HepG2 (cell line): ENCODE measurements around the gene TMEM95. TPM values are rescaled to one million over a fixed set of nuclear protein-coding genes. Genes with fewer than 3 reads are reported as not detected.

Experiments
- ATF7 ChIP-seq, 2 experiments: fragments of 450-650 bp in 1 of 2; sonication (generic) in 1 of 2; formaldehyde crosslinking in 1 of 2; IDR thresholded peaks; 2 replicates each; pipeline versions ENCODE4 v1.4.0 to v1.6.1; 2016 to 2020; ENCODE audit warnings: antibody characterized with exemption in 1 of 2, mild to moderate bottlenecking in 1 of 2, missing genetic modification reagents in 1 of 2
- ETV5 ChIP-seq: IDR thresholded peaks from 2 replicates; pipeline ENCODE4 v1.6.1; 2018; ENCODE audit warnings: missing biosample characterization, missing genetic modification reagents, inconsistent platforms, borderline replicate concordance
- FIP1L1 ChIP-seq: fragments of 200-400 bp; formaldehyde crosslinking; IDR thresholded peaks from 2 replicates; pipeline ENCODE4 v1.6.1; 2018; ENCODE audit warnings: low read depth, mild to moderate bottlenecking, low read length, moderate library complexity, borderline replicate concordance; ENCODE audit not compliant: insufficient read depth
- FOSL2 ChIP-seq: sonication (generic); formaldehyde crosslinking; IDR thresholded peaks from 2 replicates; pipeline ENCODE4 v1.4.0; 2020; ENCODE audit warnings: missing genetic modification reagents
- FOXK2 ChIP-seq: fragments of 450-650 bp; IDR thresholded peaks from 2 replicates; pipeline ENCODE4 v1.6.1; 2016
- HOXA9 ChIP-seq: sonication (generic); formaldehyde crosslinking; IDR thresholded peaks from 2 replicates; pipeline ENCODE4 v1.8.1; 2022; ENCODE audit warnings: missing genetic modification reagents, mild to moderate bottlenecking, moderate library complexity, borderline replicate concordance
- NPAS2 ChIP-seq: sonication (generic); formaldehyde crosslinking; IDR thresholded peaks from 2 replicates; pipeline ENCODE4 v1.8.0; 2022; ENCODE audit warnings: mild to moderate bottlenecking, missing genetic modification reagents, borderline replicate concordance
- ONECUT2 ChIP-seq: sonication (generic); formaldehyde crosslinking; IDR thresholded peaks from 2 replicates; pipeline ENCODE4 v1.4.0; 2020; ENCODE audit warnings: missing genetic modification reagents
- RBAK ChIP-seq: sonication (generic); formaldehyde crosslinking; IDR thresholded peaks from 2 replicates; pipeline ENCODE4 v1.5.1; 2020; ENCODE audit warnings: mild to moderate bottlenecking, missing genetic modification reagents
- RXRB ChIP-seq: IDR thresholded peaks from 2 replicates; pipeline ENCODE4 v1.6.1; 2016; ENCODE audit warnings: borderline replicate concordance, missing genetic modification reagents, missing compliant biosample characterization
- SALL2 ChIP-seq: sonication (generic); formaldehyde crosslinking; IDR thresholded peaks from 2 replicates; pipeline ENCODE4 v1.8.1; 2023; ENCODE audit warnings: mild to moderate bottlenecking, missing genetic modification reagents, inconsistent platforms
- SAP130 ChIP-seq: IDR thresholded peaks from 2 replicates; pipeline ENCODE4 v1.6.1; 2016; ENCODE audit warnings: low read depth
- TBX2 ChIP-seq: sonication (generic); formaldehyde crosslinking; IDR thresholded peaks from 2 replicates; pipeline ENCODE4 v1.5.0; 2020; ENCODE audit warnings: missing genetic modification reagents, mild to moderate bottlenecking, borderline replicate concordance
- THAP11 ChIP-seq: IDR thresholded peaks from 2 replicates; pipeline ENCODE4 v1.6.1; 2016; ENCODE audit warnings: missing biosample characterization, missing genetic modification reagents
- TP53 ChIP-seq: sonication (generic); formaldehyde crosslinking; conservative IDR thresholded peaks from 2 replicates; pipeline ENCODE4 v1.4.0; 2020; ENCODE audit warnings: missing genetic modification reagents
- ZBTB1 ChIP-seq: sonication (generic); formaldehyde crosslinking; IDR thresholded peaks from 2 replicates; pipeline ENCODE4 v1.4.0; 2020; ENCODE audit warnings: missing genetic modification reagents, borderline replicate concordance
- ZFP36 ChIP-seq: fragments of 150-350 bp; IDR thresholded peaks from 2 replicates; pipeline ENCODE4 v1.6.1; 2018; ENCODE audit warnings: borderline replicate concordance, low read length, low read depth; ENCODE audit not compliant: partially characterized antibody
- ZNF256 ChIP-seq: sonication (generic); formaldehyde crosslinking; conservative IDR thresholded peaks from 2 replicates; pipeline ENCODE4 v1.4.0; 2020; ENCODE audit warnings: missing genetic modification reagents
- ZNF275 ChIP-seq: sonication (generic); formaldehyde crosslinking; IDR thresholded peaks from 2 replicates; pipeline ENCODE4 v1.8.0; 2022; ENCODE audit warnings: missing genetic modification reagents, mild to moderate bottlenecking, inconsistent platforms, borderline replicate concordance
- ZNF44 ChIP-seq: sonication (generic); formaldehyde crosslinking; IDR thresholded peaks from 2 replicates; pipeline ENCODE4 v1.5.1; 2020; ENCODE audit warnings: mild to moderate bottlenecking, missing genetic modification reagents
- ZNF446 ChIP-seq: sonication (generic); formaldehyde crosslinking; IDR thresholded peaks from 2 replicates; pipeline ENCODE4 v1.5.0; 2020; ENCODE audit warnings: mild to moderate bottlenecking, missing genetic modification reagents
- ZNF564 ChIP-seq: sonication (generic); formaldehyde crosslinking; IDR thresholded peaks from 2 replicates; pipeline ENCODE4 v1.8.1; 2023; ENCODE audit warnings: mild to moderate bottlenecking, missing genetic modification reagents
- ZNF577 ChIP-seq: sonication (generic); formaldehyde crosslinking; IDR thresholded peaks from 2 replicates; pipeline ENCODE4 v1.4.0; 2020; ENCODE audit warnings: mild to moderate bottlenecking, low read depth, missing genetic modification reagents, borderline replicate concordance
- polyA plus RNA-seq, 8 experiments: library from polyadenylated mRNA; depleted of rRNA in 3 of 8; stranded (reverse) in 7 of 8; unstranded in 1 of 8; fragments of >200 nt; fragmentation: Illumina TruSeq in 4 of 8; extraction: Trizol in 4 of 8; gene quantifications; 2 replicates each; pipeline versions ENCODE4 v1.2.1 to v1.2.3, GENCODE V29; 2011 to 2016; ENCODE audit warnings: low read depth in 4 of 8, missing spikeins in 1 of 8, mixed read lengths in 1 of 8; ENCODE audit not compliant: insufficient read depth in 1 of 8
- total RNA-seq, 5 experiments: library from RNA; depleted of rRNA; stranded (reverse); fragments of >200 nt; fragmentation: Illumina TruSeq; extraction: Trizol; gene quantifications; 2 replicates each; pipeline ENCODE4 v1.2.3, GENCODE V29; 2016; ENCODE audit warnings: low read depth in 1 of 5
- TF ChIP-seq, protein P1 (sequence below): sonication (generic); formaldehyde crosslinking; IDR thresholded peaks from 2 replicates; pipeline ENCODE4 v1.9.0; 2021; ENCODE audit warnings: missing genetic modification reagents, borderline replicate concordance
- TF ChIP-seq, protein P2 (sequence below): sonication (generic); formaldehyde crosslinking; IDR thresholded peaks from 2 replicates; pipeline ENCODE4 v1.5.0; 2020; ENCODE audit warnings: missing genetic modification reagents, mild to moderate bottlenecking, borderline replicate concordance

The TMEM95 gene
- total and polyA plus RNA-seq, 2 of the 13 experiments (the other 11 are each of a cell fraction or from before 2014, with no cell fraction given): not detected

DNA sequence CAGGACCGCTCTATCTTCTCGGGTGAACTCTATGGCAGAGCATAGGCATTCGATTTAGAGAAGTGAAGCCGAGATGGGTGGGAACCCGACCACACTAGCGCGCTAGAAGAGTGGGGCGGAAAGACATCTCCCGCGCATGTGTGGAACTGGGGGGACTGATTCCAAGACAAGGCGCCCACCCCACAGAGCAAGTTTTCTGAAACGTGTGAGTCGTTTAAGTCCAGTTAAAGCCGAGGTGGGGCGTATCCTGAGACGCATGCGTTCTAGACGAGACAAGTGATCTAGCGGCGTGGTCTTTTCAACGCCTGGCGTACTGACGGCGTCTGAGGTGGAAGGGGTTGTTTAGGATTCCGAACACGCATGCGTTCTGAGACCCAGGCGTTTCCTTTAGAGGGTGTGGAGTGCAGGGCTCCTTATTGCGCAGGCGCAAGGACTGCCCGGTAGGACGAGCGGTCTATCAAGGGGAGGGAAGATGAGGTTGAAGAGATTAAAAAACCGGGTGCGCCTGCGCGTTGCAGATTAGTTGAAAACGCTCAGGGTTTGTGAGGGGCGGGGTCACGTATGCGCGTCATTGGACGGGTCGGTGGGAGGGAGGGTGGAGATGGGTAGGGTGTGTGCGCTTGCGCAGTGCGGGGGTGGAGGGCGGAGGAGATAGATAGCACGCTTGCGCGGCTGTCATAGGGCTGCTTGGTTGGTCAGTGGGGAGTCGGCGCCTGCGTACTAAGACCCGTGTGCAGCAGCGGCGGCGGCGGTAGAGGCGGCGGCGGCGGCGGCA lies 47.9 kb upstream of the TMEM95 start, which contains the start of gene EIF5A (continued):
- TF ChIP-seq NPAS2: no peak
- TF ChIP-seq ZNF256 (CRISPR knock-in tag): no peak
- TF ChIP-seq ETV5 (CRISPR knock-in tag): no peak
- TF ChIP-seq ZBTB1: no peak
- TF ChIP-seq ZNF564: no peak
- TF ChIP-seq, protein P1, sequence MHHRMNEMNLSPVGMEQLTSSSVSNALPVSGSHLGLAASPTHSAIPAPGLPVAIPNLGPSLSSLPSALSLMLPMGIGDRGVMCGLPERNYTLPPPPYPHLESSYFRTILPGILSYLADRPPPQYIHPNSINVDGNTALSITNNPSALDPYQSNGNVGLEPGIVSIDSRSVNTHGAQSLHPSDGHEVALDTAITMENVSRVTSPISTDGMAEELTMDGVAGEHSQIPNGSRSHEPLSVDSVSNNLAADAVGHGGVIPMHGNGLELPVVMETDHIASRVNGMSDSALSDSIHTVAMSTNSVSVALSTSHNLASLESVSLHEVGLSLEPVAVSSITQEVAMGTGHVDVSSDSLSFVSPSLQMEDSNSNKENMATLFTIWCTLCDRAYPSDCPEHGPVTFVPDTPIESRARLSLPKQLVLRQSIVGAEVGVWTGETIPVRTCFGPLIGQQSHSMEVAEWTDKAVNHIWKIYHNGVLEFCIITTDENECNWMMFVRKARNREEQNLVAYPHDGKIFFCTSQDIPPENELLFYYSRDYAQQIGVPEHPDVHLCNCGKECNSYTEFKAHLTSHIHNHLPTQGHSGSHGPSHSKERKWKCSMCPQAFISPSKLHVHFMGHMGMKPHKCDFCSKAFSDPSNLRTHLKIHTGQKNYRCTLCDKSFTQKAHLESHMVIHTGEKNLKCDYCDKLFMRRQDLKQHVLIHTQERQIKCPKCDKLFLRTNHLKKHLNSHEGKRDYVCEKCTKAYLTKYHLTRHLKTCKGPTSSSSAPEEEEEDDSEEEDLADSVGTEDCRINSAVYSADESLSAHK (CRISPR knock-in tag): no peak
- peak; percentile 84 for TF ChIP-seq SAP130
- TF ChIP-seq RBAK (CRISPR knock-in tag): no peak
- TF ChIP-seq FIP1L1: no peak
- no peak for TF ChIP-seq ZNF275 (CRISPR knock-in tag)
- no peak for TF ChIP-seq HOXA9 (CRISPR knock-in tag)
- TF ChIP-seq ZNF44 (CRISPR knock-in tag): peak; percentile 44; the same call in 1 of the 2 replicates
- TF ChIP-seq ZNF446 (CRISPR knock-in tag): no peak
- peak; percentile 85 for TF ChIP-seq THAP11 (CRISPR knock-in tag)
- TF ChIP-seq FOXK2: peak; percentile 72; the same call in 1 of the 2 replicates
- TF ChIP-seq FOSL2: no peak; the same call in 1 of the 2 replicates
- TF ChIP-seq ONECUT2 (CRISPR knock-in tag): no peak
- peak; percentile 62 for TF ChIP-seq RXRB (CRISPR knock-in tag)
- peak; percentile 67 for TF ChIP-seq TBX2 (CRISPR knock-in tag)
- no peak for TF ChIP-seq TP53 (CRISPR knock-in tag)
- no peak for TF ChIP-seq ZNF577 (CRISPR knock-in tag)
- TF ChIP-seq ATF7 (IDR thresholded peaks at IDR 0.05): no peak
- TF ChIP-seq ATF7 (CRISPR knock-in tag; IDR thresholded peaks at IDR 0.05): 0 out of 2 replicates have a peak, but pooled peaks have one; percentile 53
- peak; percentile 13; the same call in 1 of the 2 replicates for TF ChIP-seq SALL2 (CRISPR knock-in tag)
- TF ChIP-seq, protein P2, sequence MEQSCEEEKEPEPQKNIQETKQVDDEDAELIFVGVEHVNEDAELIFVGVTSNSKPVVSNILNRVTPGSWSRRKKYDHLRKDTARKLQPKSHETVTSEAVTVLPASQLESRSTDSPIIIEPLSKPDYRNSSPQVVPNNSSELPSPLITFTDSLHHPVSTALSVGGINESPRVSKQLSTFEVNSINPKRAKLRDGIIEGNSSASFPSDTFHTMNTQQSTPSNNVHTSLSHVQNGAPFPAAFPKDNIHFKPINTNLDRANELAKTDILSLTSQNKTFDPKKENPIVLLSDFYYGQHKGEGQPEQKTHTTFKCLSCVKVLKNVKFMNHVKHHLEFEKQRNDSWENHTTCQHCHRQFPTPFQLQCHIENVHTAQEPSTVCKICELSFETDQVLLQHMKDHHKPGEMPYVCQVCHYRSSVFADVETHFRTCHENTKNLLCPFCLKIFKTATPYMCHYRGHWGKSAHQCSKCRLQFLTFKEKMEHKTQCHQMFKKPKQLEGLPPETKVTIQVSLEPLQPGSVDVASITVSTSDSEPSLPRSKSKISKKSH (CRISPR knock-in tag): no peak; the same call in 1 of the 2 replicates
- no peak for TF ChIP-seq ZFP36
